Measurements from ENCODE around the gene SBNO2. TPM values are rescaled to one million over a fixed set of nuclear protein-coding genes. Genes with fewer than 3 reads are reported as not detected.

Gene SBNO2
- total and polyA plus RNA-seq, 2 donors (not counting 1 experiment from before 2014, with no cell fraction given) = 42.8 to 83.3 TPM

- TF ChIP-seq CTCF (IDR thresholded peaks at IDR 0.05) (no peak), EZH2 (IDR thresholded peaks at IDR 0.05; ENCODE audit: borderline replicate concordance, insufficient read depth, low read depth, low read length, poor library complexity, severe bottlenecking) (no peak)
- Histone ChIP-seq H3K27me3 (replicated peaks in 1 of 4; ENCODE audit: control extremely low read depth in 1 of 4, control insufficient read depth in 3 of 4, insufficient read depth in 4 of 4, low read length in 3 of 4) (no peaks in the 10 kb centered on the region), H3K9ac (ENCODE audit: low read length) (peak within 1 kb of the TSS; percentile 89), H2AFZ (ENCODE audit: insufficient read depth, low read depth, low read length, poor library complexity, severe bottlenecking) (peak within 1 kb of the TSS; percentile 74), H3K4me3 (ENCODE audit: control extremely low read depth in 1 of 5, extremely low read depth in 1 of 5, insufficient read depth in 1 of 5, low read depth in 2 of 5, low read length in 4 of 5) (peak within 1 kb of the TSS; percentile 56 to 86 (median 74)), H4K20me1 (ENCODE audit: control insufficient read depth, insufficient read depth, low read length, poor library complexity, severe bottlenecking) (peaks cover 44% of the 10 kb centered on the region), H3K9me3 (ENCODE audit: control extremely low read depth in 1 of 3, control insufficient read depth in 2 of 3, insufficient read depth in 1 of 3, low read length in 2 of 3) (no peaks in the 10 kb centered on the region), H3K79me2 (ENCODE audit: control insufficient read depth, insufficient read depth, low read length) (peaks cover 57% of the 10 kb centered on the region), H3K4me1 (ENCODE audit: control insufficient read depth in 2 of 2, insufficient read depth in 2 of 2, low read length in 2 of 2) (peaks cover 19 to 23% of the 10 kb centered on the region in 2 donors), H3K36me3 (replicated peaks in 1 of 2; ENCODE audit: control extremely low read depth in 1 of 2, control insufficient read depth in 1 of 2, extremely low read depth in 1 of 2, insufficient read depth in 2 of 2, low read length in 1 of 2) (peaks cover 0 to 21% of the 10 kb centered on the region in 2 experiments), H3K4me2 (replicated peaks; ENCODE audit: low read depth, low read length, poor library complexity, severe bottlenecking) (peak within 1 kb of the TSS; percentile 89), H3K27ac (ENCODE audit: low read length in 2 of 2) (peak within 1 kb of the TSS; percentile 27 to 70)
- peaks cover 35% of the 10 kb centered on the region for H3K4me1 Mint-ChIP-seq
- CTCF ChIA-PET = interaction anchor here (0.7 to 2.8 kb wide), 4 partner anchors 28 to 149 kb away, joined by 3 to 7 read pairs (median 5); partner anchors contain the start of gene ARHGAP45
- DNase-seq (peak; percentile 99), ATAC-seq (ENCODE audit: low read depth) (peak; percentile 99)
- WGBS (ENCODE audit: insufficient coverage) = under 1% methylated on average over 80 of the region's 81 CpGs
- POLR2A ChIA-PET = interaction anchor here (0.5 to 2.5 kb wide), 4 partner anchors 8 to 111 kb away, joined by 4 to 14 read pairs (median 6); partner anchors contain the start of genes ARHGAP45, GPX4 and WDR18
- H3K9me3 Mint-ChIP-seq (ENCODE audit: insufficient read depth) = no peaks in the 10 kb centered on the region
- H3K4me3 Mint-ChIP-seq = peak within 1 kb of the TSS; percentile 97
- intact Hi-C loops (cut with micrococcal nuclease) = loop anchor here (1.0 to 2.0 kb wide), 4 partner anchors 8 to 74 kb away; partner anchors contain the start of genes GPX4, RNU6-2 and TMEM259
- H3K27ac Mint-ChIP-seq = peak within 1 kb of the TSS; percentile 95
- H3K27me3 Mint-ChIP-seq = no peaks in the 10 kb centered on the region
Observed at GRCh38 chr19:1094978-1095701, 78.9 kb downstream of the SBNO2 start, which contains the start of gene POLR2E. POLR2E (minus strand) TSS chr19:1095375; CDS start chr19:1095315, 60 bp downstream.
